ENCODE data around the gene HMGCLL1.

The HMGCLL1 gene

DNA sequence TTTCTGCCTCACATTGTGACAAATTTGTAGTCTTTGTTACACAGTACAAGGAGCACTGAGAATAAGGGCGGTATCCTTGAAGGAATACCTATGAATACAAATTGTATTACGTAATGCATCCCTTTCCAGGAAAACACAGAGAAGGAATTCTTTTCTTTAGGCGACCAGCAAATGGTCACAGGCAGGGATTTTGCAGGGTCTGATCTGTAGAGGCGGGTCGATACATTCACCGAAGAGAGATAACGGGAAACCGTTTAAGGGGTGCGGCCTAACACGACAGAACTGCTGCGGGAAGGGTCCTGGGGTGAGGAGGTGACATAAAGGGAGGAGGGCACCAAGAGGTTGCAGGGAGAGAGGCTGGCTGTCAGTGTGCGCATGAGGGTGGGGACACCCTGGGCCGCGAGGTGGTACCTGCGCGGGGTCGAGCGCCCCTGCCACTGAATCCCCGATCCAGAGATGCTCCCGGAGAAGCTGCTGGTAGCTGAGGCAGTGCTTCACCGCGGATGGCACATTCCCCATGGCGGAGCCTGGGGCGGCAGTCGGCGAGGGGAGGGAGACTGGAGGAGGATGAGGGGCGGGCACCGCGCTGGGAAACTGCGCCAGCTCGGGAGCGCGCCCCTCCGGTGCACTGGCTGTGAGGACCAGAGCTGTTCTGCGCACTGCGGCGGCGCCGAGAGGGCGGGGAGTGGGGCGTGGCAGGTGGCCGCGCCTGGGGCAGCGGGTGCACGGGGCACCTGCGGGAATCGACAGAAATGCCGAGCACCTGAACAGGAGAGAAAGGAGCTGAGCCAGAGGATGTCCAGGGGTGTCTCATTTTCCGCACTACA is at the start of gene HMGCLL1:
Gene HMGCLL1 (minus strand): TSS at position 656 of the 827 bp plus-strand sequence. CDS start 137 bp downstream, at position 519.
- no peak for DNase-seq

- no peak for DNase-seq
Observed at GRCh38 chr6:55621993-55622392, 43.0 kb upstream of the HMGCLL1 start.

GRCh38 chr6:55621244-55621643 is 42.3 kb upstream of the HMGCLL1 start:
- no peak for DNase-seq

GRCh38 chr6:55617272-55617671 is 38.3 kb upstream of the HMGCLL1 start:
- no peak for DNase-seq

GRCh38 chr6:55604021-55604420 is 25.0 kb upstream of the HMGCLL1 start:
- no peak for DNase-seq

DNA sequence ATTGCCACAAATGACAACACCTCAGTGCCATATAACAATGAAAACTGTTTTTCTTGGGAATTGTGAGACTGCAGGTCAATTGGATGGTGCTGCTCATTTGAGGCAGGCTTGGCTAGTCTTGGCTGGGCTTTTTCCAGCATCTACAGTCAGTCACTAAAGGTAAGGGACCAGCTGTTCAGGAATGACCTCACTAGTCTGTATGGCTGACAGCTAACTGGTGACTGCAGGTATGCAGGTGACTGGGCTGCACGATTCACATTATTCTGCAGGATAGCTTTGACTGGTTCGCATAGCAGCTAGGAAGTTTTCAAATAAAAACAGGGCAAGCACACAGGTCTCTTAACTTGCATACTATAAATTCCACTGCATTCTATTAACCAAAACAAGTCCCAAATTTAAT is 22.1 kb upstream of the HMGCLL1 start:
- no peak for DNase-seq

GRCh38 chr6:55594442-55594841 is 15.4 kb upstream of the HMGCLL1 start:
- no peak for DNase-seq

GRCh38 chr6:55584654-55585354 is 5.8 kb upstream of the HMGCLL1 start:
- no peak for DNase-seq

GRCh38 chr6:55576811-55577210 is 2.2 kb downstream of the HMGCLL1 start:
- no peak for DNase-seq

DNA sequence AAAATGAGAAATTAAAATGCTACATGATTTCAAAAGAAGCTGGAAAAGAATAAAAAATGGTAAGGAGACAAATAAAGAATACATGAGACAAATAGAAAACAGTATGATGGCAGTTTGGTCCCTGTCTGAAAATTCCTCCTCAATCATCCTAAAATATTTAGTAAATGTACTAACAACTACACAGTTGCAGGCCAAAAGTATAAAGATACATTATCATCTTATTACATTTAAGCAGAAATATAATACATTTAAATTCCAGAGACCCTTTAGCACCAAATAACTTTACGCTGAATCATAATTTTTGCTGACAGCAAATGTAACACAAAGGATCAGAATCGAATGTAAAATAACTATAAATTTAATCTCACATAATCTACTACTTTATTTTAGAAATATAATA is 4.4 kb downstream of the HMGCLL1 start:
- no peak for DNase-seq

GRCh38 chr6:55569638-55570037 is 9.4 kb downstream of the HMGCLL1 start:
- DNase-seq: no peak

GRCh38 chr6:55568808-55569439 is 10.1 kb downstream of the HMGCLL1 start:
- DNase-seq: no peak

DNA sequence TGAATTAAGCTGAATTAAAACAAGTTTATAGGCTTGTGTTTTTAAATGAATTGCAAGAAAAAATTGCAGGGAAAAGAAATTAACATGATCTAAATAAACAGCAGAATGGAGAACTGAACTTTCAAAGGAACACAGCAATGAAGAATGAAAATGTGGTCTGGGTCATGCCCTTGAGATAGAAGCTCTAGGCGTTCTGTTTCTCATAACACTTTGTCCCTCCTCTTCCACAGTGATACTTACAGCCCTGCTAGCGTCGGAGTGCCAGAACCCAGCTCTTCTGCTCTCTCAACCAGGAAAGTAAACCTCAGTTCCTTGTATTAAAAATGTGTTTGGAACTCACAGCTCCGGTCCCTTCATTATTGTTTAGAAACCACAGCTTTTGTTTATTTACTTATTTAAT is 11.4 kb downstream of the HMGCLL1 start:
- no peak for DNase-seq

GRCh38 chr6:55566036-55566710 is 12.8 kb downstream of the HMGCLL1 start:
- DNase-seq: no peak

DNA sequence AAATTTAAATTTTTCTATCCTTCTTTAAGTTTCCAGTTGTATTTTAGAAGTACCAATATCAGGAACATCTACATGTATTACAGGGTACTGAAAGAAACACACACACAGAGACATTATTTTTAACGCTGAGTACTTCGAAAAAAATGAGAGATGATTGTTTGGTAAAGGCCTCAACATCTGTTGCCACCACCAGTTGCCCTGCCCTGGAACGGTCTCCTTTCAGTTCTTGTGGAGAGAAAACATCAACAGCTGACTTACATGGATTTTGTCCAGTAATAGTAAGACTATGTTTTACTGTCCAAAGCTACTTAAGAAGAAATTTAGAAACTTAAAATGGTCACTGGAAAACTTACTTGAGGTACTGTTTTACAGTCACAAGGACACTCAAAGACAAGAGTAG is 16.7 kb downstream of the HMGCLL1 start:
- DNase-seq: no peak

GRCh38 chr6:55560290-55560885 is 18.6 kb downstream of the HMGCLL1 start:
- no peak for DNase-seq

- no peak for DNase-seq
Observed at GRCh38 chr6:55557146-55557545, 21.8 kb downstream of the HMGCLL1 start.

DNA sequence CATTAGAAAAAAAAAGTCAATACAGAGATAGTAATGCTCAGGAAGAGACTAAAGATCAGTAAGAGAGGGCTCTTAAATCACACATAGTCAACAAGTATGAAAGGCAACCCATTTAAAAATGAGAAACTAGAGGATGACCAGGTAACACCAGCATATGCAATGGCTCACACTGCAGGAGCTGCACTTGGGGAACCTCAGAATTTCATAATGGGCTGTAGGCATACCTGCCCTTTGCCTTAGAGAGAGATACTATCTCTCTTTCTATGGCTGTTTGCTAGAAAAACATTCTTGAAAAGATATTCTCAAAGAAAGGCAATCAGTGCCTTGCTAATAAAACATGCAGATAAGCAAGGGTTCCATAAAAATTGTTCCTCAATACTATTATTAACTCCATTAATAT is 33.2 kb downstream of the HMGCLL1 start:
- no peak for DNase-seq

DNA sequence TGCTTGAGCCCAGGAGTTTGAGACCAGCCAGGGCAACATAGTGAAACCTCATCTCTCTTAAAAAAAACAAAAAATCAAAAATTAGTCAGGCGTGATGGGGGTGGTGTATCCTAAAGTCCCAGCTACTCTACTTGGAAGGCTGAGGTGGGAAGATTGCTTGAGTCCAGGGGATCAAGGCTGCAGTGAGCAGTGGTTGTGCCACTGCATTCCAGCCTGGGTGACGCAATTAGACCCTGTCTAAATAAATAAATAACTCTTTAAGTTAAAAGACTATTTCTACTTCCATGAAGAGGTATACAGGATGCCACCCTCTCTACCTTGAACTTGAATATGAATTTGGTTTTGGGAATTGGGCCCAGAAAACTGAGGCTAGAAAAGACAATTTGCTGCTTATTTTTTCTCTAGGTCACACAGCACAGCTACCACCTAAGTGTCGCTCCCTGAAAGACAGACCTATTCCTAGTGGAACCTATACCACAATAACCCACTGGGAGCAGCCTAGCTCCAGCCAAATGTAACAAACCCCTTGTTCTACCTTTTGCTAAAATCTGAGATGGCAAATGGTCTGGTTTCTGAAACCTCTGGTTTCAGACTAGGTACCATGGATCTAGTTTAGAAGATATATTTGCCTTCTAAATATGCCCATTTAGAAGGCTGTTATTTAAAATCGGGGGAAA is 35.2 kb downstream of the HMGCLL1 start:
- no peak for DNase-seq

DNA sequence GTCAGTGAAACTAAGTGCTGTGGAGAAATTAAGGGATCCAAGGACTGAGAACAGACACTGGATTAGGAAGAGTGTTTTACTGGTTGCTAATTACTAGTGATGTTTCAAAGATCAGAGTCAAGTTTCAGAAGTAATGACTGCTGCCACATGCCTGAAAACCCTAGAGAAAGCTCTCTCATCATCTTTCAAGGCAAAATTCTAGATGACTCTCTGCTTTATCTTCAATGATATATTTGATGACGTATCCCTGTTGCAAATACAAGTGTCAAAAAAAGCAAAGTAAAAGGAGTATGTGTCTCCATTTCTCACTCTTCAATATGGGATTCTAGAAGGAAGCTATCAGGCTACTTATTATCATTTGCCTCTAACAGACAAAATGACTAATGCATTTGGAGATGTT is 38.0 kb downstream of the HMGCLL1 start:
- DNase-seq: no peak

- no peak for DNase-seq
Observed at GRCh38 chr6:55536391-55536956, 42.5 kb downstream of the HMGCLL1 start.

- no peak for DNase-seq
Observed at GRCh38 chr6:55531496-55531895, 47.5 kb downstream of the HMGCLL1 start.
